ENCODE results near the gene AMH.

The AMH gene

GRCh38 chr19:2221250-2221831, 27.8 kb upstream of the AMH start:
- DNase-seq (ENCODE audit: low read depth), result peak; percentile 90
- H3K4me3 ChIP-seq (ENCODE audit: low read depth, low read length), result no peak overlapping the region
- TF ChIP-seq CTCF (conservative IDR thresholded peaks at IDR 0.05; ENCODE audit: low read depth, low read length), result peak; percentile 15

GRCh38 chr19:2221918-2222317, 27.2 kb upstream of the AMH start:
- DNase-seq (ENCODE audit: low read depth), result peak; percentile 38
- TF ChIP-seq CTCF (conservative IDR thresholded peaks at IDR 0.05; ENCODE audit: low read depth, low read length), result peak; percentile 58
- no peak overlapping the region for H3K4me3 ChIP-seq (ENCODE audit: low read depth, low read length)

- no peak for TF ChIP-seq CTCF (conservative IDR thresholded peaks at IDR 0.05; ENCODE audit: low read depth, low read length)
- no peak for DNase-seq (ENCODE audit: low read depth)
- H3K4me3 ChIP-seq (ENCODE audit: low read depth, low read length), result no peak overlapping the region
Measured at GRCh38 chr19:2223391-2223790, 25.7 kb upstream of the AMH start.

- no peak overlapping the region for H3K4me3 ChIP-seq (ENCODE audit: low read depth, low read length)
- no peak for DNase-seq (ENCODE audit: low read depth)
- no peak for TF ChIP-seq CTCF (conservative IDR thresholded peaks at IDR 0.05; ENCODE audit: low read depth, low read length)
Measured at GRCh38 chr19:2223959-2224358, 25.2 kb upstream of the AMH start.

GRCh38 chr19:2224754-2225349, 24.3 kb upstream of the AMH start:
- no peak overlapping the region for H3K4me3 ChIP-seq (ENCODE audit: low read depth, low read length)
- TF ChIP-seq CTCF (conservative IDR thresholded peaks at IDR 0.05; ENCODE audit: low read depth, low read length), result no peak
- no peak for DNase-seq (ENCODE audit: low read depth)

GRCh38 chr19:2225415-2226050, 23.6 kb upstream of the AMH start:
- H3K4me3 ChIP-seq (ENCODE audit: low read depth, low read length), result no peak overlapping the region
- no peak for TF ChIP-seq CTCF (conservative IDR thresholded peaks at IDR 0.05; ENCODE audit: low read depth, low read length)
- DNase-seq (ENCODE audit: low read depth), result no peak

All from choroid plexus epithelial cell (primary cell).